ENCODE measurements around the gene SAPCD2.

The SAPCD2 gene

GRCh38 chr9:137028263-137029057, 41.9 kb downstream of the SAPCD2 start:
- no peak for DNase-seq

- DNase-seq: no peak
Observed at GRCh38 chr9:137027369-137028262, 42.7 kb downstream of the SAPCD2 start, which contains the start of gene ABCA2. Gene ABCA2 (minus strand): TSS chr9:137028237. CDS start chr9:137028140, 97 bp downstream.

- no peak for DNase-seq
Observed at GRCh38 chr9:137026828-137027227, 43.5 kb downstream of the SAPCD2 start.

- DNase-seq: no peak
Observed at GRCh38 chr9:137026384-137026783, 44.0 kb downstream of the SAPCD2 start.

GRCh38 chr9:137025517-137025966, 44.8 kb downstream of the SAPCD2 start:
- DNase-seq: no peak

- DNase-seq: no peak
Observed at GRCh38 chr9:137023583-137023991, 46.8 kb downstream of the SAPCD2 start.

- DNase-seq: no peak
Observed at GRCh38 chr9:137023157-137023556, 47.2 kb downstream of the SAPCD2 start.

GRCh38 chr9:137022662-137023008, 47.7 kb downstream of the SAPCD2 start:
- DNase-seq: no peak

- peak; percentile 89 for DNase-seq
Observed at GRCh38 chr9:137021979-137022661, 48.2 kb downstream of the SAPCD2 start.

GRCh38 chr9:137021568-137021978, 48.8 kb downstream of the SAPCD2 start:
- no peak for DNase-seq

- no peak for DNase-seq
Observed at GRCh38 chr9:137020771-137021567, 49.4 kb downstream of the SAPCD2 start.

GRCh38 chr9:137019891-137020683, 50.3 kb downstream of the SAPCD2 start:
- DNase-seq: no peak

GRCh38 chr9:137018761-137019559, 51.4 kb downstream of the SAPCD2 start:
- no peak for DNase-seq

GRCh38 chr9:137017791-137018497, 52.4 kb downstream of the SAPCD2 start:
- no peak for DNase-seq

GRCh38 chr9:137017071-137017470, 53.3 kb downstream of the SAPCD2 start:
- no peak for DNase-seq

GRCh38 chr9:137016436-137016835, 53.9 kb downstream of the SAPCD2 start:
- no peak for DNase-seq

GRCh38 chr9:137015976-137016375, 54.4 kb downstream of the SAPCD2 start:
- DNase-seq: no peak

GRCh38 chr9:137015540-137015930, 54.8 kb downstream of the SAPCD2 start:
- no peak for DNase-seq

- no peak for DNase-seq
Observed at GRCh38 chr9:137014776-137015539, 55.4 kb downstream of the SAPCD2 start.

Measured in islet precursor cell (in vitro differentiated cells).